Measurements from ENCODE around the gene LIN52. TPM values are rescaled to one million over a fixed set of nuclear protein-coding genes. Genes with fewer than 3 reads are reported as not detected.

LIN52 gene
- total and polyA plus RNA-seq, 9 of the 15 experiments (the other 6 are each of a cell fraction or from before 2014, with no cell fraction given): 4.6 to 11.8 (median 9.2) TPM

- TF ChIP-seq RERE (CRISPR knock-in tag; IDR thresholded peaks at IDR 0.05; ENCODE audit: borderline replicate concordance) (no peak), SMC3 (conservative IDR thresholded peaks at IDR 0.05; ENCODE audit: insufficient read depth, low read depth, low read length) (no peak)
Measured at GRCh38 chr14:74085828-74086227, 1.1 kb downstream of the LIN52 start (continued).

GRCh38 chr14:74089251-74090020, 4.7 kb downstream of the LIN52 start:
- no peak for FAIRE-seq

More at GRCh38 chr14:74089251-74090020, 4.7 kb downstream of the LIN52 start:
- peak; percentile 67 for ATAC-seq
- no peak for DNase-seq (ENCODE audit: extremely low read depth in 1 of 4, low spot score in 3 of 4)
- Histone ChIP-seq H3K79me2 (ENCODE audit: control insufficient read depth, insufficient read depth, low read length) (peaks cover 24% of the 10 kb centered on the region), H3K27ac (ENCODE audit: extremely low read depth, low read depth, low read length) (no peak overlapping the region), H3K9ac (ENCODE audit: insufficient read depth in 1 of 2, low read depth in 2 of 2, low read length in 2 of 2) (no peak overlapping the region), H2AFZ (ENCODE audit: low read depth, low read length) (no peak overlapping the region), H3K9me1 (ENCODE audit: control insufficient read depth, insufficient read depth, low read length) (no peaks in the 10 kb centered on the region), H4K20me1 (replicated peaks; ENCODE audit: control insufficient read depth, insufficient read depth, low read length) (no peaks in the 10 kb centered on the region), H3K4me1 (replicated peaks in 1 of 2; ENCODE audit: control insufficient read depth in 2 of 2, insufficient read depth in 2 of 2, low read length in 2 of 2) (peaks cover 8 to 9% of the 10 kb centered on the region in 2 experiments; a peak in 2 of 5 replicates), H3K27me3 (ENCODE audit: control insufficient read depth in 2 of 2, insufficient read depth in 2 of 2, low read length in 2 of 2) (no peaks in the 10 kb centered on the region), H3K36me3 (ENCODE audit: control insufficient read depth, insufficient read depth, low read length) (peaks cover 5% of the 10 kb centered on the region; the same call in 2 of the 3 replicates), H3K4me3 (no peak overlapping the region), H3K4me2 (ENCODE audit: insufficient read depth, low read length) (no peak overlapping the region), H3K9me3 (replicated peaks; ENCODE audit: control insufficient read depth, insufficient read depth, low read depth, low read length) (no peaks in the 10 kb centered on the region)
- 37% methylated on average over 6 of the region's 8 CpGs for WGBS (ENCODE audit: insufficient coverage, low coverage, missing lambda C conversion rate)
- BruUV-seq (replicated peaks): no TSS peak
- in situ Hi-C loops (cut with MboI) (no loop called here), intact Hi-C loops (cut with micrococcal nuclease) (no loop called here)
- ChIA-PET CTCF (ENCODE audit: low intra/inter-chr PET ratio) (no interaction called here), POLR2A (no interaction called here)
- peak; percentile 48; the same call in 1 of the 2 replicates for TF ChIP-seq ESRRA (IDR thresholded peaks at IDR 0.05; ENCODE audit: borderline replicate concordance, low read depth)
- TF ChIP-seq FOXJ3 (CRISPR knock-in tag; IDR thresholded peaks at IDR 0.05): no peak
- TF ChIP-seq MYNN (IDR thresholded peaks at IDR 0.05): peak; percentile 75; the same call in 1 of the 2 replicates
- TF ChIP-seq MYNN (CRISPR knock-in tag; IDR thresholded peaks at IDR 0.05): no peak
- TF ChIP-seq CEBPB (tag; IDR thresholded peaks at IDR 0.05): peak; percentile 73
- no peak for TF ChIP-seq MBD1 (CRISPR knock-in tag; IDR thresholded peaks at IDR 0.05)
